NCI-H1930 (cell line): ENCODE measurements around the gene ANKRD18B.
A peak's percentile ranks its signal among the peaks of the same experiment; 100 is the strongest.
"Not testable (repeated sequence)": the region's sequence is repeated elsewhere in the genome, so short reads cannot be mapped to it uniquely, and the experiment has no call there.

Source experiments
- DNase-seq, 2 experiments: peaks; one replicate each; lab custom pipeline; 2025; lab: John Stamatoyannopoulos, UW

ANKRD18B gene

GRCh38 chr9:33611358-33611757, 87.3 kb downstream of the ANKRD18B start:
- no peak for DNase-seq

GRCh38 chr9:33612410-33612809, 88.4 kb downstream of the ANKRD18B start:
- not testable (repeated sequence) for DNase-seq

DNA sequence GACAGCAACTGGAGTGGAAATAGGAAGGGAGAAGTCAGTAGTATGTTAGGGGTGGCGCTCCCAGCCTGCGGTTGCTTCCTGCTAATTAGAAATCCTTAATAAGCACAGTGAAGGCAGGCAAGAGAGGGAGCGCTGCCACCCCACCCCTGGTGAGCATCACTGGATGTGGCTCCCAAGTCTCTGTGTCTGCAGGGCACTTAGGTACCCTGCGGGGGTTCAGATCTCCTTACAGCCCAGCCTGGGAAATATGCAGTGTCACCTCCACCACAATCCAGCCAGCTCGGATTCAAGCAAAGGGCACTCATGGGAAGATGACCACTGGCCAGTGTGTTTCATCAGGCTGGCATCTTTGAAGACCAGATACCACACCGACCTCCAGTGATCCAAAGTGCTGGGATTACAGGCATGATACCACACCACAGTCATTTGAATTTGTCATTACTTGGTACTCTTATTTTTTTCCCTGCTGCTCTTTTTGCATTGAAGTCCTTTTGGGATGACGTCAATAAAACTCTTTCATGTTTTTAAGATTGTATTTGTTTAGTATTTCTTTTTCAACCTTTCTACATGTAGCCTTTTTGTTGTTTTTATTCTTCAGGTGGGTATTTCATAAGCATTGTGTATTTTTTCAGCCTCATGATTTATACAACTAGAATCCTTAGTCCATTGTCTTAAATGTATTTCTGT, 90.1 kb downstream of the ANKRD18B start:
- DNase-seq = no peak

- DNase-seq = not testable (repeated sequence)
Observed at GRCh38 chr9:33618370-33618769, 94.3 kb downstream of the ANKRD18B start.

DNA sequence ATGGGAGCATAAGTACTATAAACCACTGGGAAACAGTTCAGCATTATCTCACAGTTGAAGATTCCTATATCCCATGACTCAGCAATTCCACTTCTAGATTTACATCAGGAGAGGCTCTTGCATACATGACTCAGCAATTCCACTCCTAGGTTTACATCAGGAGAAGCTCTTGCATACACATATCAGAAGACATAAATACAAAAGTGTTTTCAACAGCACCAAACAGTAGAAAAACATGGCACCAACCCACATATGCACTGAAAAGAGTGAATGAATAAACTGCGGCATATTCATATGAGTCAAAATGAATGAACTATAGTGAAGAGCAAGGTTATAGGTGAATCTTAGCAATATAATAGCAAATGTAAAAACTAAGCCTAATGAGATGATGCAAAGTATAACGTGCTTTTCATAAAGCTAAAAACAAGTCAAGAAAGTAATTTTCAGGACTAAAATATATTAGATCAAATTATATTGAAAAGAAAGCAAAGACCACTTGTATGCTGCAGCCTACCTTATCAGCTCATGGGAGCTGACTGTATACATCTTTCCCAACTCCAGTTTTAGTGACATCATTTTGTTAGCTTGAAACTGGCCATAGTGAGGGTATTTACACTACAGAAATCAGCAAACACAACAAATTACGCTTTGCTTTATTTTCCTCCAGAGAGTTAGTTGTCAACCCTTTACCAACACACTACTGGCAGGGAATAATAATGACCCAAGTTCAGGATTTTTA, 95.8 kb downstream of the ANKRD18B start:
- DNase-seq = peak; percentile 31 to 65

DNA sequence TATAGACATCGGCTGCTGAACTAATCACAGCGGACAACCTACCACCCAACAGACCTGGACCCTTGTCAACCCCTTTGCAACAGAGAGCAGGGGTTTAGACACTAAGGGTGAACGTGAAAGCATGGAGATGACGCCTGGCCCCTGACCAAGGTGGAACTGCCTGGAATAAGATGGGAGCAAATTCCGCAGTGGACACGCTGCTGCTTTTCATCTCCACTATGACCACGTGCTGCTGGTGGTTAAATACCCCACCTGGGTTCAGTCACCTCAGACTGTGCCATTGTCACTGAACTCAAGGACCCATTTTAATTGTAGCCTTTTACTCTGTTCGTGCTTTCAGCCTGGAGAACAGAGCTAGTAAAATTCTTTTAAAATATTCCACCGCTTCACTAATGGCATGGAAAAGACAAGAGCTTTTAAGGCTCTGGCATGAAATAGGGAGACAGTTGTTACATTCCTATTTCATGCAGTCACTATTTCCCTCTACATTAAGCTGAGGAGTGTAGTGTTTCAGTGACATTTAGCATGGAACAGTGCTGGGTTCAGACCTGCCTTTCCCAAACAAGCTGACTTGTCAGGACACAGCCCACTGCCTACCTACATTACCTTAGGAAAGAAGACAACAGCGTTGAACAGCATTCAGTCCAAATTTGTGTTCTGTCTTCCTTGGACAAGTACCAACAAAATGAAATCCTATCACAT, 96.8 kb downstream of the ANKRD18B start:
- peak in 1 of 2 experiments; percentile 15 for DNase-seq
